Activated CD4-positive, alpha-beta T cell treated with anti-CD3 and anti-CD28 coated beads, Interleukin-2, amount 50 U/mL, for 24 hours (primary cell): ENCODE results near the gene MEGF11.

ENCODE experiments used
- DNase-seq, 2 donors: peaks; one replicate each; pipeline ENCODE4 v3.0.0-alpha.2; 2020; ENCODE audit warnings: low read depth in 1 of 2, low spot score in 1 of 2

MEGF11 gene

DNA sequence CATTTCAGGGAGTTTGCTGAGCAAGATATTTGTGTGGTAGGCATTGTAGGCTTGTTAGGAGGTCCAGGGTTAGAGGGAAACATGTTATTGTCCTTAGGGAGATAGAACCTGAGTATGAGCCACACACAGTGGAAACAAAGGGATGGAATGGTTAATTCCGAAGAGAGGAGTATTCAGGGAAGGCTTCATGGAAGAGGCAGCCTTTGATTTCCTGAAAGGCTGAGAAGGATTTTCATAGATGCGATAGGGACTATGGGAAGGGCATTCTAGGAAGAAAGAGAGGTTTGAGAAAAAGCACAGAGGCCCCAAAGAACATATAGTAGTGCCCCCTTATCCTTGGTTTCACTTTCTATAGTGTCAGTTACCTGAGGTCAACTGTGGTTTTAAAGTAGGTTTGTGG lies 302.5 kb downstream of the MEGF11 start:
- no peak for DNase-seq

DNA sequence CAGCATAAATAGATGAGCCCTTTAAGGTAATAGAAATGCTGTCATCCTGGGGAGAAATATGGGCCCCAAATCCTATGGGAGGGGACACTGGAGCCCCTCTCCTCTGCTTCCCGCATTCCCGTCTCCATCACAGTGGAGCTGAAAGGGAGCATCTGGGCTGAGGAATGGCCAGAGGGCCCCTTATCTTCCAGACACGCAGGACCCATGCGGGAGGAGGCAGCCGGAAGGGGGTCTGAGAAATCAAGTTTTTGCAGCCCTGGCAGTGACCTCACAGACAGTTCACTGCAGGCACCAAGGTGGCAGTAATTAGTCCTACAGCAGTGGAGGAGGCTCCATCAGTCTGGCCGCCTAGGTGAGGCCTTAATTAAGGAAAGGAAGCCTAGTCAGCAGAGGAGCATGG lies 304.1 kb downstream of the MEGF11 start:
- no peak for DNase-seq

DNA sequence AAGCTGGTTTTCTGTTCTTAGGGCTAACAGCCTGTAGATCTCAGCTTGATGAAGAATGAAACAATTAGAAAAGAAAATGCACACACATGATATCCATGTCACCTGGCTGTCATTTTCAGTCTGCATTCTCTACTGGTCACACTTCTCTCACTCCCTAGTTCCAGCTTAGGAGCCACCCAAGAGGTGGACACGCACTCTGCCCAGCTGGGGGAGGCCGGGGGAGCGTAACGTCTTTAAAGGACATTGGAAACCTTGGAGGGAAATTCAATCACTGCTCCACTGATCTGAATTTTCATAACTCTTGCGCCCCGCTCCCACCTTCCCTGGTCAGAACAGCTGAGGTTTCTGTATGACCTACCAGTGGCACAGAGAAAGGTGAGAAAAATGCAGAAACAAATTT lies 304.5 kb downstream of the MEGF11 start:
- no peak for DNase-seq

DNA sequence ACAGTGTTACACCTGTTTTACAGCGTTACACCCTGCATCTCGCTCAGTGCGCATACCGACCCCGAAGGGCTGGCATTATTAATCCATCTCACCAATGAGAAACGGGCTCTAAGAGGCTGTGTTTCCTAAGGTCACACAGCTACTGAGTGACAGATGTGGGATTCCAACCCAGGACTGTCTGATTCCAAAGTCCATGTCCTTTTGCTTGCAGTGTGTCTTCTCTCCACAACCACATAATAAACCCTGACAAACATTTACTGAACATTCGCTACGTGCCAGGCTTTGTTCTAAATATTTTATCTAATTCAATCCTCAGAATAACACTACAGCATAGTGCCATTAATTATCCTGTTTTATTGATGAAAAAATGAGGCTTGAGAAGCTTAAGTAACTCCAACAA lies 305.2 kb downstream of the MEGF11 start:
- DNase-seq: no peak

DNA sequence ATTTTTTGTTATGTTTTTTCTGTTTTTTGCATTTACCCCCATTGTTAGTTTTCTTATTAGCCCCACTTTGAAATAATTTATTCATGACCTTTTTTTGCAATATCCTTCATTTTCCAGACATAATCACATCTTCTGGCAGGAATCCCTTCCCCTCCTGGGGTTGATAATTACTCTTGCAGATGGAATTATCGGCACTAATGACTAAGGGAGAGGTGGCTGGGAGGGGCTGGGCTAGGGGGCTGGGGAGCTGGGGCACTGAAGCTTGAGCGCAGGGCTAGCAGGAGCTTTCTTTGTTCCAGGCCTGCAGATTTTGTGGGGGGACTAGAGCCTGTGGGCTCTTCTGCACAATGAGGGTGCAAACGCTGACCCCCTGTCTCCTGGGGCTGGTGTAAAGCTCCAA lies 306.5 kb downstream of the MEGF11 start:
- DNase-seq: no peak

DNA sequence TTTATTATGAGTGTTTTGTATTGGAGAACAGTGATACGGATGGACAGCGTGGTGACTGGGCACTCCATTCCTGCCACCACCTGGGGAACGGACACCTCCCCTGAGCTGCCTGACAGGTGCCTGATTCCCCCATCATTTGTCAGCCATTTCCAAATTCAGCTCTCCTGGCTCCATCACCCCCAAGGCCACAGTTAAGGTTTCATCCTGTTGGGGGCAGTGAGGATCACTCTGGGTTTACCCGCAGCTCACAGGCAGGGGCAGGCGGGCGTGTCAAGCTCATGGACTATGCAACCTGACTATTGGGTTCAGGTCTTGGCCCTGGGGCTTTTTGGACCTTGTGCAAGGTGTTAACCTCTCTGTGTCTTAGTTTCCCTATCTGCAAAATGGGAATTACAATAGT lies 307.9 kb downstream of the MEGF11 start:
- no peak for DNase-seq

DNA sequence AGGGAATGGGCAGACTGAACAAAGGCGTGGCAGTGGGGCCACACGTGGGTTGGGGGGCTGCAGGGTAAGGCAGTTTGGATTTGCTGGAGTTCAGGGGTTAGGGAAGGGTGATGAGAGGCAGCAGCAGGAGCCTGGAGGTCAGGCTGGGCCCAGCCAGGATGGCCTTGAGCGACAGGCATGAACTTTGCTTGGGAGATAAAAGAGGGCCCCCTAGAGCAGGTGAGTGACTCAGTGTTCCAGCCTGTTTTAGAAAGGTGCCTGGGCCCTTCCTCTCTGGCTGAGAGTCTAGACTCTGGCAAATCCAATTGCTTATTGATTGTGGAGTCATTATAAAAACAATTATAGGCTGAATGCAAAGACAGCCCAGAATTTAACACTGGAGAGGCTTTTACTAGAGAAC lies 309.1 kb downstream of the MEGF11 start:
- DNase-seq: no peak

DNA sequence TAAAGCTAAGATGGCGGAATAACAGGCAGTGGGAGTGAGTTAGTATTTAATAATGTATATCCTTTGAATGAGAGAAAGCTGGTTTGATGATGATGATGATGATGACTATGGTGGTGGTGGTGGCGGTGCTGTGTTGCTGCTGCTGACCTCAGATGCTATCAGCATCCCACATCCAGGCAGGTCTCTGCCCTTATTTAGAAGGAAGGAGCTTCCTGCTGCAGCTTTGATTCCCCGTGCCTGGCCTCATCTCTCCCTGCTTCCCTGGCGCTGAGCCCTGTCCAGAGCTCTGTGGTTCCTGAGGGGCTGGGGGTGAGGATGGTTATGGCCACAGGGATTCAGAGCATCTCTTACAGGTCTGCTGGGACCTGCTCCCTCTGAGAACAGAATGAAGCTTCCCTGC lies 311.1 kb downstream of the MEGF11 start:
- no peak for DNase-seq

DNA sequence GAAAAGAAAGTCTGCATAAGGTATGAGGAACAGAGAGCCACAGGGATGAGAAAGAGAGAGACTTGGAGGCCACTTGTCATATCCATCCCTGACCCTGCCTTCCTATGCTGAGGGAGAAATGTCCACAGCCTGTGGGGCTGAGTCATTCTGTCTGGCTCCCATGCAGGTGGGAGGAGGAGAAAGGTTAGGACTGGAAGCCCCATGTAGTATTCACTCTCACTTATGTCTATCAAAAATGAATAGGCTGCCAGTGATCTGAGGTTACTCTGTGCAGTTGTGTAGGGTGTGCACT lies 313.0 kb downstream of the MEGF11 start:
- no peak for DNase-seq

DNA sequence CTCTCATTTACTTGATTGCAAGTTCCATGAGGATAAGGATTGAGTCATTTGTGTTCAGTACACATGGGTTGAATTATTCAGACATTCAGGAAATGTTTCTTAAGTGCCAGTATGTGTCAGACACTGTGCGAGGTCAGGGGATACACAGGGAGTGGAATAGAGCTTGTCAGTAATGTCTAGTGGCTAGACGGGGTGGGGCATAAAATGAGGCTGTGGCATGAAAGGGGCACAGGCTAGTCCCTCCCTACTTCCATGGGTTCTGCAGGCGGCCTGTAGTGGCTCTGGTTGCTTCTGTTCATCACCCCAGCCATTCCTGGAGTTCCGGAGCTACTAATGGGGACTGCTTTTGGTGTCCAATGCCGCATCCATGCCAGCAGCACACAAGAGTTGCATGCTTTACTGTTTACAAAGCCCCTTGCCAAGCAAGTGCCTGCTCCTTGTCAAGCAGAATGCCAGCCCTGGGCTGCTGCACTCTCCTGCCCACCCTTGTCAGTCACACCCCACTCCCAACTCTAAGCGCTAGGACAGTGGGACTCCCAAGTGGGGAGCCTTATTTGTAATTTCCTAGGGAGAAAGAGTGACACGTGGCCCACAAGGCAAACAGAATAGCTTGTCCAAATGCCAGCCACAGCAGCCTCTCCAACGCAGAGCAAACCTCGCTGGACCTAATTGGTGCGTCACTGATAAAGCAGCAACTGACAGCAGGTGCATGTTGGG lies 313.5 kb downstream of the MEGF11 start:
- DNase-seq: no peak

DNA sequence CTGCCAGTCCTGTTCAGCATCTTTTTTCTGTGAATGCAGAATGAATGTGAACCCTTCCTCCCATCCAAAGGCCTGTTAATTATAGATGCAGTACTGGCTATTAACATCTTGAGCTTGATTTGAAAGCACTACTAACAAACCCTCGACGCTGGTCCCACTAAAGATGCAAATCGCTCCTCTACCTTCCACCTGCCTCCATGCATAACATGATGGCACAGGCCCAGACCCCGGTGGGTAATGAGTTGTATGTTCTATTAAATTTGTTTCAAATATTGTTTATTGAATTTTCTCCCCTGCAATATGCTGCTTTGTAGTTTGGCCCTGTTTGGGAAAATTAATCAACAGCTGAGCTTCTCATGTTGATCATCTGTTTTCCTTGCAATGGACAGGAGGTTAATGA lies 314.9 kb downstream of the MEGF11 start:
- no peak for DNase-seq

DNA sequence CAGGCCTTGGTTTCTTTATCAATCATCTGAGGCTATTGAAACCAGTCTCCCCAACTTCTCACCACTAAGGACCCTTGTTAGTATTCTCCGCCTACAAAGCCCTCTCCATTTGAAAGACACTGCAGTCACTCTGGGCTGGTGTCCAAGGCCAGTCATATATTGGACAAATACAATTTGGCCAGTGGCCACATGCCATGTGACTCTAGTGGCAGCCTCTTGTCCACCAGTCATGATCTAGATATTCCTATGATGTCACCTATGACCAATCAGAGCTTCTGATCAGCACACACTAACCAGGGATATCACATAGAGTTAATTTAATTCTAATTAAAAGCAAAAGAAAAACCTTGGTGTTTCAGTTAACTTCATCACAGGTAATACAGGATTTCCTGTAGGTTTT lies 316.1 kb downstream of the MEGF11 start:
- DNase-seq: no peak

DNA sequence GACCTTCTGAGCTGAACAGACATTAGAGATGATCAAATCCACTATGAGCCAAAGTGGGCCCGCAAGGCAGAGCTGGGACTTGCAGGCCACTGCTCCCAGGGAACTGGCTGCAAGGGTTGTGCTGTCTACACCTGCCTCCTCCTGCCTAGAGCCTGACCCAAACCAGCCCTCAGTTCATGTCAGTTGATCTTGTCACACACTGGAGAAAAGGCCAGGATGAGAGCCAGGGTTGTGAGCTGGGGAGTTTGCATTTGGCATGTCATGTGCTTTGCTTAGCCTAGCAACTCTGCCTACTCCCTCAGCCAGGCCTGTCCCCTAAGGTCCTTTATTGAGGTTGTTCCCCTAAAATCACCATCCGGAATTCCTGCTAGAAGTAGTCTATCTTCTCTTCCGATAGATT lies 316.5 kb downstream of the MEGF11 start:
- no peak for DNase-seq

DNA sequence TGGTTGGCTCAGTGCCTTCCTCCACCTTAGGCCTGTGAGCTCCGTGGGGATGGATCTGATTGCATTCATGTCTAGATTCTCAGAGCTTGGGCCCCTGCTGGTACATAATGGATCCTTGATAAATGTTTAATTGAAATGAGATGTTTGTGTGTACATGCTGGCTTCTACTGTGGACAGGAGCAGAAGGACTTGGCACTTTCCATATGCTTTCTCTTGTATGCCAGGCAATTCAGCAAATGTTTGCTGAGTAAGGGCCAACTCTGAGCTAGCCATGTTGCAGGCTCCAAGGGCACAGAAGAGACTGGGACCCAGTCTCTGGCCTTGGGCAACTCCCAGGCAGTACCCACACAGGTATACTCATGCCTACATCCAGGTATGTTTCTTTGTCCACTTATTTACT lies 317.3 kb downstream of the MEGF11 start:
- no peak for DNase-seq

DNA sequence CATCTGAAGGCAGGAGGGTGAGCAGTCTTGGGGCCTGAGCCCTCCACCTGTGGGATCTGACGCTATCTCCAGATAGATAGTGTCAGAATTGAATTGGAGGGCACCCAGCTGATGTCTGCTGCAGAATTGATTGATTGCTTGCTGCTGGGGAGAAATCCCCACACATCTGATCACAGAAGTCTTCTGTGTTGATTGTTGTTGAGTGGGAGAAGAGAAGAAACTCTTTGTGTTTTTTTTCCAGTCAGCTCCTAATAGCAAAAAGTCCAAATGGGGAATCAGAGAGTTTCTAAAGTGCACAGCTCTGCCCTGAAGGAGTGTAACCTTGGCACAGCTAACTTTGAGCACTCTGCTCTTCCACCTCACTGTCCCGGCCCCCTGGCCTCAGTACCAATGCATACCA lies 318.2 kb downstream of the MEGF11 start:
- no peak for DNase-seq

DNA sequence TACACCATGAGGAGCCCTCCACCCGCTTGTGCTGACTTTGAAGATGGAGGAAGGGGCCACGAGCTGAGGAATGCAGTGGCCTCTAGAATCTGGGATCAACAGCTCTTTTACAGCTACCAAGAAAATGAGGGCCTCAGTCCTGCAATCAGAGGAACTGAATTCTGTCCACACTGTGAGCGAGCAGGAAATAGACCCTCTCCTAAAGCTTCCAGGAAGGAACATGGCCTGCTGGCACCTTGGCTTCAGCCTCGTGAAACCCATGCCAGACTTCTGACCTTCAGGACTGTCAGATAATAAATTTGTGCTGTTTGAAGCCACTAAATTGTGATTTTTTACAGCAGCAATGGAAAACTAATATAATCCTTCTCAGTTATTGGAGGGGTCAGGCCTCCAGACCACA lies 322.3 kb downstream of the MEGF11 start:
- DNase-seq: no peak

DNA sequence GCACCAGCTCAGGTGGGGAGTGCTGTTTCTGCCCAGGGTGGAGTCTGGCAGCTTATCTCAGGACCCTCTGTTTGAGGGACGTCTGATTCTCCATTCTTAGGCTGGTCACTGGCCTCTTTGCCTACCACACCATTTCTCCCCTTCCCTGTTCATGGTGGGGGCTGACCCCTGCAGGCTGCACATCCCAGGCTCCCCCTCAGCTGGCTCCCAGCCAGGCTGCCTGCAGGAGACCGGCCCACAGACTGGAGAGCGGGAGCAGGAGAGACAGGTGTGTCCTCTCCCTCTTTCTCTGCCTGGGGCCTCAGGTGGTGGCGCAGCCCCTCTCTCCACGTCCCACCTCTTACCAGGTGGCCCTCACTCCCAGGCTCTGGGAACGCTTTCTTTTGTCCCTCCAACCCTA lies 323.4 kb downstream of the MEGF11 start:
- DNase-seq: no peak

DNA sequence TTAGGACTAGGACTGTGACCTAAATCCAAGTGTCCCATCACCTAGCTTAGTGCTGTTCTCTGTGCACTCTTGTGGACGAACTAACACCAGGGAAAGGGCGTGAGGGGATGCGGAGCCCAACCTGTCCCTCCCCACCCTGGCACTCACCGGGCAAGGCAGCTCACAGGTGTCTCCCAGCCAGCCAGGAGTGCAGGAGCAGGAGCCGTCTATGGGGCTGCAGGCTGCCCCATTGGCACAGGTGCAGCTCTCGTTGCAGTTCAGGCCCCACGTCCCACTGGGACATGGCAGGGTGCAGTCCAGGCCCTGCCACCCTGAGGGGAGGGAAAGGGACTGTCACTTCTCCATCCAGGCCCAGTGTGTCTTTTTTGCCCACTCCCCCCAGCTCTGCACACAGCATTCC lies 324.0 kb downstream of the MEGF11 start:
- no peak for DNase-seq

DNA sequence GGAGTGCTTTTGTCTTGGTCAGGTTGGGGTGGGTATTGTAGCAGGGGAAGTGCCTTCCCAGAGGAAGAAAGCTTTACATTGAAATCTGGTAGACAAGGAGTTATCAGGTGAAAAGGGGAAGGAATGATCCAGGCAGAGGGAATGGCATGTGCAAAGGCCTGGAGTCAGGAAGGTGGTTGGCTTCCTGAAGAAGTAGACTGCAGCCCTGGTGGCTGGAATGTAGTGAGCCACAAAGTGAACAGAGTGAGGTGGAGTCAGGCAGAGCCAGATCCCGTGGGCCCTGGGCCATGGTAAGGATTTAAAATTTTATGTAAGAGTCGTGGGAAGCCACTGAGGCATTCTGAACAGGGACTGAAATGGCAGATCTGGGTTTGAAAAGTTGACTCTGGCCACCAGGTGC lies 326.0 kb downstream of the MEGF11 start:
- no peak for DNase-seq

DNA sequence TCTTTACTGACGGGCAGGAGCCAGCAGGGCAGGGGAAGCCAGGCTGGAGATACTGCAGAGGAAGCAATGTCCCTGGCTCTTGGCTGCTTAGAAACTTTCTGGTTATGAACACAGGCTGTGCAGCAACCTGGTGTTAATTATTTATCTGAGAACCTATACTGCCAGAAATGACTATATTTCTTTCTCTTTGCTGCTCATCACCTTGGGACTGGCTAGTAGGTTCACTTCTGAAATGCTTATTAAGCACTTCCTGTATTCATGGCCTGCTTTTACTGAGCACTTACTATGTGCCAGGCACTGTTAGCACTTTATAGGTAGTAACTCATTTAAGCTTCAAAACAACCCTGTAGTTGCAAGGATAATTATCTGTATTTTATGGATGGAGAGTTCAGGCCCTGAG lies 326.7 kb downstream of the MEGF11 start:
- DNase-seq: no peak

DNA sequence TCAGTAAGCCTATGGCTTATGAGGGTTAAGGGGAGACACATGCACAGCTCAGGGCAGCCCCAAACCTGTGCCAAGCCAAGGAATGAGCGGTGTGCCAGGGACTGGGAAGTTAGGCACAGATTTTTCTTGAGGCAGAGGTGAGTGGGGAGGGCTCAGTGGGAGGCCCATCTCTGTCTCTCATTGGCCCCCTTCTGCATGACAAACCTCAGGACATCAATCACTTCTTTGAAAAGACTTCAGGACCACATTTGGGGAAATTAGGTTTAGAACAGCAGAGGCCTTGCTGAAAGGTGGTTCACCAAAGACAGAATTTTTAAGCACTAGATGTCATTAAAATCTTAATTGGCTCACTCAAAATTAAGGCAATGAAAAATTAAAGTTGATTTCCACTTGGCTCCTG lies 327.1 kb downstream of the MEGF11 start:
- DNase-seq: no peak

DNA sequence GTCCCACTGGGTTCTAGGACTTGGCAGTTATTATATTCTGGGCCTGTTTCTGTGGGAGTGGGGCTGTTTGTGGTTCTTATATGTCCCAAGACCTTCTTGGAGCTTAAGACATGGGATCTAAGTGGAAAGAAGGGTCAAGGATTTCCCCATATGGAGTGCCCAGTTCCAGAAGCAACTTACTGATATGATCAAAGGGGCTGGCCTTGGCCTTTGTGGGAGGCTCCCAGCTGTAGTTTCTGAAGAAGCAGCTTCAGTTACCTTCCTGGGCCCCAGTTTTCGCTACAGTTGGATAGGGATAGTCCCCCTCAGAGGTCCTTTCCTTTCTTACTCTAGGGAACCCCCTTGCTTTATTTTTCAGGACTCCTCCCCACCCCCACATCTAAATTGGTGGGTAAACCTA lies 328.2 kb downstream of the MEGF11 start:
- no peak for DNase-seq

DNA sequence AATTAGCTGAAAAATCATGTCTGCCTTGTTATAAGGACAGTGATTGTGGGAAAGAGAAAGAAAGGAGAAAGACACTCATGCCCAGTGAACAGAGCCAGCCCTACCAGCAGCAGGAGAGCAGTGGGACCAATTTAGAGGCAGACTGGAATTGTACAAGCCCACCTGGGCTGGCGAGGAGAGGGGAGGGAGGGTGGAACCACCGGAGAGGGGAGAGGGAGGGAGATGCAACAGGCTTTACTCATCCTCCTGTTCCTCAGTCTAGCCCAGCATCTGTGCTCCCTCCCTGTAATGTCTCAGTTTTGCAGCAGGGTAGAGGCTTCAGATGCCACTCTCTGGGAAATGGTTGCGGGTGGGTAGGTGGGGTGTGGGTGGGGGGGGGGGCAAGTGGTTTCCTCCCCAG lies 329.5 kb downstream of the MEGF11 start:
- DNase-seq: no peak

DNA sequence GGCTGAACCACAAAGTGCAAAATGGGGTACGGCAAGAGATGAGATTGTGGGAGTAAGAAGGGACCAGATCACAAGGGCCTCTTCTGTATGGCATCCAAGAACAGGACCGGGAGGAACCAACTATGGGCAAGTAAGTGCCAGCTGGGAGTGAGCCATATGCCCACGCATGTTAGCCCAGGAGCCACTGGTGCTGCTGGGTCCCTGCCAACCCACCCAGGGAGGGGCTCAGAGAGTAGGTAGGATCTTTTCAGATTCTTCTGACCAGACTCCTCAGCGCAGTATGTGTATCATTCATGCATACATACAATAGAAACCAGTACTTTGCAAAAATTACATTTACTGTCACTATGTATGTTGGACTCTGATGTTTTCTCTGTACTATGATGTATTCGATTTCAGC lies 330.3 kb downstream of the MEGF11 start:
- DNase-seq: no peak
